ENCODE results near the gene EXOSC7.

DNA sequence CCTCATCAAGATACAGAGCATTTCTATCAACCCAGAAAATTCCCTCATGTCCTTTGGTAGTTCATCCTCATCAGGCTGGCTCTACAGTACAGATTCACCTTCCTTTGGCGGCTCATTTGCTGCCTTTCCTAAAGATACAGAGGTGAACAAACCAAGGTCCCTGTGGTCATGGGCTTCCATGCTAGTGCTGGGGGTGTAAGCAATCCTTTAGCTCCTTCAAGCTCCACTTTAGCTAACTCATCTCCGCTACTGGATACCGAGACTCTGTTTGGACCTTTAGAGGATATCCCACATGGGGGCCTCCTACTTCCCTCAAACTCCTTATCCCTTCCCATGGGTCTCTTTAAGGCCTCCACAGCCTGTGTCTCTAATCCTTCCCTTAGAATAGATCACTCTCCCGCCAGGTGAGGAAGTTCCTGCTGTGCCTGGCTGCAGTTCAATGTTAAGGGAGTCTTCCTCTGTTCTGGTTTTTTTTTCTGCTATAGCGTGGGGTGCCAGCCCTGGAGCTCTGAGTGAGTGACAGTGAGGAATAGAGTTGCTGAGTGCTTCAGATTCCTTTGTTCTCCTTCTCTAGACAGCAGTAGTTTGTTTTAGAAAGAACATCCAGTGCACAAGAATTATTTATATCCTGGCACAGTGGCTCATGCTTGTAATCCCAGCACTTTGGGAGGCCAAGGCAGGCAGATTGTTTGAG, 80.7 kb downstream of the EXOSC7 start:
- TF ChIP-seq POLR2AphosphoS5 (IDR thresholded peaks at IDR 0.05) (peak in 3 of 4 donors; percentile 43 to 68 (median 60)), POLR2A (IDR thresholded peaks at IDR 0.05) (no peak)
- TF ChIP-seq, protein P1, sequence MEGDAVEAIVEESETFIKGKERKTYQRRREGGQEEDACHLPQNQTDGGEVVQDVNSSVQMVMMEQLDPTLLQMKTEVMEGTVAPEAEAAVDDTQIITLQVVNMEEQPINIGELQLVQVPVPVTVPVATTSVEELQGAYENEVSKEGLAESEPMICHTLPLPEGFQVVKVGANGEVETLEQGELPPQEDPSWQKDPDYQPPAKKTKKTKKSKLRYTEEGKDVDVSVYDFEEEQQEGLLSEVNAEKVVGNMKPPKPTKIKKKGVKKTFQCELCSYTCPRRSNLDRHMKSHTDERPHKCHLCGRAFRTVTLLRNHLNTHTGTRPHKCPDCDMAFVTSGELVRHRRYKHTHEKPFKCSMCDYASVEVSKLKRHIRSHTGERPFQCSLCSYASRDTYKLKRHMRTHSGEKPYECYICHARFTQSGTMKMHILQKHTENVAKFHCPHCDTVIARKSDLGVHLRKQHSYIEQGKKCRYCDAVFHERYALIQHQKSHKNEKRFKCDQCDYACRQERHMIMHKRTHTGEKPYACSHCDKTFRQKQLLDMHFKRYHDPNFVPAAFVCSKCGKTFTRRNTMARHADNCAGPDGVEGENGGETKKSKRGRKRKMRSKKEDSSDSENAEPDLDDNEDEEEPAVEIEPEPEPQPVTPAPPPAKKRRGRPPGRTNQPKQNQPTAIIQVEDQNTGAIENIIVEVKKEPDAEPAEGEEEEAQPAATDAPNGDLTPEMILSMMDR (IDR thresholded peaks at IDR 0.05) = no peak
